NCI-H446 (cell line): ENCODE data around the gene PHYKPL.
A peak's percentile ranks its signal among the peaks of the same experiment; 100 is the strongest.
"Not testable (repeated sequence)": the region's sequence is repeated elsewhere in the genome, so short reads cannot be mapped to it uniquely, and the experiment has no call there.

Experiments used
- DNase-seq, 2 experiments: peaks; one replicate each; lab custom pipeline; 2025; lab: John Stamatoyannopoulos, UW

Gene PHYKPL

GRCh38 chr5:178239626-178240301 lies 7.2 kb upstream of the PHYKPL start:
- not testable (repeated sequence) for DNase-seq

- DNase-seq, result no peak
These were observed 6.3 kb upstream of the PHYKPL start for GRCh38 chr5:178238711-178239592.

- DNase-seq, result no peak
These were observed 5.7 kb upstream of the PHYKPL start for GRCh38 chr5:178238313-178238635.

GRCh38 chr5:178237431-178238312 lies 5.1 kb upstream of the PHYKPL start:
- no peak for DNase-seq

- DNase-seq, result no peak
These were observed 4.1 kb upstream of the PHYKPL start for GRCh38 chr5:178236679-178237078.

GRCh38 chr5:178236126-178236525 lies 3.5 kb upstream of the PHYKPL start:
- DNase-seq, result no peak

GRCh38 chr5:178235588-178235974 lies 3.0 kb upstream of the PHYKPL start:
- DNase-seq, result no peak

- peak in 1 of 2 experiments; percentile 50 for DNase-seq
These were observed 2.4 kb upstream of the PHYKPL start for GRCh38 chr5:178234750-178235587.

GRCh38 chr5:178234121-178234749 lies 1.6 kb upstream of the PHYKPL start:
- no peak for DNase-seq

- no peak for DNase-seq
These were observed 373 bp upstream of the PHYKPL start for GRCh38 chr5:178232920-178233429.

GRCh38 chr5:178231539-178232123 lies 971 bp downstream of the PHYKPL start:
- DNase-seq, result no peak

- DNase-seq, result no peak
These were observed 1.6 kb downstream of the PHYKPL start for GRCh38 chr5:178230879-178231538.

GRCh38 chr5:178229861-178230260 lies 2.7 kb downstream of the PHYKPL start:
- no peak for DNase-seq

GRCh38 chr5:178229111-178229510 lies 3.5 kb downstream of the PHYKPL start:
- DNase-seq, result not testable (repeated sequence)

- DNase-seq, result no peak
These were observed 4.0 kb downstream of the PHYKPL start for GRCh38 chr5:178228609-178229008.

GRCh38 chr5:178227929-178228328 lies 4.7 kb downstream of the PHYKPL start:
- no peak for DNase-seq

GRCh38 chr5:178227138-178227659 lies 5.4 kb downstream of the PHYKPL start:
- no peak for DNase-seq

GRCh38 chr5:178225174-178225573 lies 7.4 kb downstream of the PHYKPL start:
- DNase-seq, result no peak

GRCh38 chr5:178224403-178224802 lies 8.2 kb downstream of the PHYKPL start:
- no peak for DNase-seq
